ENCODE measurements around the gene ATXN1L.

DNA sequence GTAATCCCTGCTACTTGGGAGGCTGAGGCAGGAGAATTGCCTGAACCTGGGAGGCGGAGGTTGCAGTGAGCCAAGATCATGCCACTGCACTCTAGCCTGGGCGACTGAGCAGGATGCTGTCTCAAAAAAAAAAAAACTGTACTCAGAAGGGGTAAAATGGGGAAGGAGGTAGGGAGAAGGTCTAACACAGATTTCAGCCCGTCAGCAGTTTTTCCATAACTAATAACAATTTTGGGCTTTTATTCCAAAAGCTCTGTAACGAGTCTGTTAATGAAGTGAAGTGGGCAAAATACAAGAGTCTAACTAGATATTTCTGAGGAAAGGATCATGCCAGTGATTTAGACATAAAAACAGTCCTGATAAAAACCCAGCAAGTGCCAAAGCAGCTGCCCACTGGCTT lies 27.4 kb downstream of the ATXN1L start:
- TF ChIP-seq TARDBP (IDR thresholded peaks at IDR 0.05) (no peak), BHLHE40 (IDR thresholded peaks at IDR 0.05; ENCODE audit: borderline replicate concordance) (no peak), SP1 (IDR thresholded peaks at IDR 0.05) (no peak), SUZ12 (IDR thresholded peaks at IDR 0.05) (no peak), ELF4 (IDR thresholded peaks at IDR 0.05) (no peak), FOXM1 (IDR thresholded peaks at IDR 0.05; ENCODE audit: borderline replicate concordance) (no peak), HDGF (IDR thresholded peaks at IDR 0.05; ENCODE audit: borderline replicate concordance) (no peak), LEF1 (IDR thresholded peaks at IDR 0.05; ENCODE audit: borderline replicate concordance) (no peak), ARNT (IDR thresholded peaks at IDR 0.05) (no peak), FOXA1 (IDR thresholded peaks at IDR 0.05) (no peak), FOXK2 (IDR thresholded peaks at IDR 0.05) (no peak), L3MBTL2 (conservative IDR thresholded peaks at IDR 0.05) (no peak), NFRKB (IDR thresholded peaks at IDR 0.05) (no peak)
- TF ChIP-seq, protein P1, sequence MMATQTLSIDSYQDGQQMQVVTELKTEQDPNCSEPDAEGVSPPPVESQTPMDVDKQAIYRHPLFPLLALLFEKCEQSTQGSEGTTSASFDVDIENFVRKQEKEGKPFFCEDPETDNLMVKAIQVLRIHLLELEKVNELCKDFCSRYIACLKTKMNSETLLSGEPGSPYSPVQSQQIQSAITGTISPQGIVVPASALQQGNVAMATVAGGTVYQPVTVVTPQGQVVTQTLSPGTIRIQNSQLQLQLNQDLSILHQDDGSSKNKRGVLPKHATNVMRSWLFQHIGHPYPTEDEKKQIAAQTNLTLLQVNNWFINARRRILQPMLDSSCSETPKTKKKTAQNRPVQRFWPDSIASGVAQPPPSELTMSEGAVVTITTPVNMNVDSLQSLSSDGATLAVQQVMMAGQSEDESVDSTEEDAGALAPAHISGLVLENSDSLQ (IDR thresholded peaks at IDR 0.05) = no peak

Measured in HEK293T (cell line).